DOHH2 (cell line): ENCODE measurements around the gene SNX5.

ENCODE experiments used
- H3F3A ChIP-seq: fragments of 200-600 bp; sonication (generic), shearing (Covaris generic); 2 replicates; pipeline ENCODE4 v1.6.0; 2016; ENCODE audit warnings: antibody characterized with exemption, mild to moderate bottlenecking; ENCODE audit not compliant: control insufficient read depth, insufficient read depth
- H3K27ac ChIP-seq: fragments of 200-600 bp; sonication (generic); 2 replicates; pipeline ENCODE4 v1.5.1; 2014; ENCODE audit warnings: low read depth, mild to moderate bottlenecking, low read length, moderate library complexity
- H3K27me3 ChIP-seq: fragments of 200-600 bp; sonication (generic); 2 replicates; pipeline ENCODE4 v1.6.1; 2014; ENCODE audit warnings: mild to moderate bottlenecking, low read length, mixed read lengths; ENCODE audit not compliant: control insufficient read depth
- H3K36me3 ChIP-seq: fragments of 200-600 bp; sonication (generic); 2 replicates; pipeline ENCODE4 v1.6.1; 2014; ENCODE audit warnings: mild to moderate bottlenecking, low read length, moderate library complexity, mixed read lengths; ENCODE audit not compliant: control insufficient read depth
- H3K4me1 ChIP-seq: fragments of 200-600 bp; sonication (generic); 2 replicates; pipeline ENCODE4 v1.6.1; 2014; ENCODE audit warnings: mild to moderate bottlenecking, low read length, mixed read lengths; ENCODE audit not compliant: control insufficient read depth
- H3K4me2 ChIP-seq: fragments of 200-600 bp; sonication (generic); 2 replicates; pipeline ENCODE4 v1.6.0; 2014; ENCODE audit warnings: mild to moderate bottlenecking, low read length, moderate library complexity
- H3K4me3 ChIP-seq: fragments of 200-600 bp; sonication (generic); 2 replicates; pipeline ENCODE4 v1.5.1; 2014; ENCODE audit warnings: mild to moderate bottlenecking, low read length, mixed read lengths
- H3K79me2 ChIP-seq: fragments of 200-600 bp; sonication (generic); 2 replicates; pipeline ENCODE4 v1.6.1; 2014; ENCODE audit warnings: mild to moderate bottlenecking, low read length, mixed read lengths; ENCODE audit not compliant: control insufficient read depth
- H3K9me2 ChIP-seq: fragments of 200-600 bp; sonication (generic); replicated peaks from 2 replicates; pipeline ENCODE4 v1.6.1; 2014; ENCODE audit warnings: mild to moderate bottlenecking, low read length, mixed read lengths; ENCODE audit not compliant: control insufficient read depth
- H3K9me3 ChIP-seq: fragments of 200-600 bp; sonication (generic); 2 replicates; pipeline ENCODE4 v1.6.1; 2014; ENCODE audit warnings: antibody characterized with exemption, low read length, mixed read lengths; ENCODE audit not compliant: control insufficient read depth, insufficient read depth
- H4K20me1 ChIP-seq: fragments of 200-600 bp; sonication (generic); 2 replicates; pipeline ENCODE4 v1.6.0; 2014; ENCODE audit warnings: low read depth, mild to moderate bottlenecking, antibody characterized with exemption, low read length, moderate library complexity; ENCODE audit not compliant: control insufficient read depth, insufficient read depth
- CTCF ChIP-seq: fragments of 200-600 bp; sonication (generic); IDR thresholded peaks from one replicate; pipeline ENCODE4 v1.5.1; 2014; ENCODE audit warnings: antibody characterized with exemption, mild to moderate bottlenecking, low read depth, low read length; ENCODE audit not compliant: poor library complexity, severe bottlenecking
- EZH2phosphoT487 ChIP-seq: fragments of 200-600 bp; sonication (generic); IDR thresholded peaks from 2 replicates; pipeline ENCODE4 v1.6.1; 2017; ENCODE audit warnings: borderline replicate concordance, mild to moderate bottlenecking, antibody characterized with exemption, low read length, moderate library complexity, mixed read lengths

Gene SNX5

GRCh38 chr20:17896193-17896723 lies 72.3 kb downstream of the SNX5 start:
- Histone ChIP-seq H3K36me3 (no peaks in the 10 kb centered on the region), H3K4me2 (no peak overlapping the region), H3K4me1 (peaks cover 49% of the 10 kb centered on the region), H3K4me3 (no peak overlapping the region), H4K20me1 (no peaks in the 10 kb centered on the region), H3K9me3 (no peaks in the 10 kb centered on the region), H3K9me2 (no peaks in the 10 kb centered on the region), H3K27ac (no peak overlapping the region), H3K79me2 (no peaks in the 10 kb centered on the region), H3F3A (peaks cover 4% of the 10 kb centered on the region; the same call in 1 of the 2 replicates), H3K27me3 (no peaks in the 10 kb centered on the region)
- TF ChIP-seq CTCF = no peak
- TF ChIP-seq EZH2phosphoT487 = no peak

GRCh38 chr20:17895641-17896171 lies 72.9 kb downstream of the SNX5 start:
- Histone ChIP-seq H3K27ac (no peak overlapping the region), H3K27me3 (no peaks in the 10 kb centered on the region), H3K36me3 (no peaks in the 10 kb centered on the region), H3K4me1 (peaks cover 43% of the 10 kb centered on the region), H3K4me3 (no peak overlapping the region), H4K20me1 (no peaks in the 10 kb centered on the region), H3K79me2 (no peaks in the 10 kb centered on the region), H3K9me3 (no peaks in the 10 kb centered on the region), H3K4me2 (no peak overlapping the region), H3K9me2 (no peaks in the 10 kb centered on the region), H3F3A (no peaks in the 10 kb centered on the region)
- TF ChIP-seq EZH2phosphoT487 = no peak
- TF ChIP-seq CTCF = no peak

- Histone ChIP-seq H3K4me2 (no peak overlapping the region), H3K79me2 (no peaks in the 10 kb centered on the region), H3K27ac (no peak overlapping the region), H4K20me1 (no peaks in the 10 kb centered on the region), H3K9me3 (peaks cover 3% of the 10 kb centered on the region; the same call in 1 of the 2 replicates), H3F3A (no peaks in the 10 kb centered on the region), H3K4me3 (no peak overlapping the region), H3K9me2 (no peaks in the 10 kb centered on the region), H3K36me3 (no peaks in the 10 kb centered on the region), H3K4me1 (peaks cover 24% of the 10 kb centered on the region), H3K27me3 (no peaks in the 10 kb centered on the region)
- TF ChIP-seq CTCF (no peak), EZH2phosphoT487 (no peak)
Measured at GRCh38 chr20:17893445-17893844, 75.1 kb downstream of the SNX5 start.
